NOMO-1 treated with dmso at 0.1 percent for 144 hours (cell line): ENCODE data around the gene PDK1.

Source experiments
- DNase-seq: peaks from one replicate; lab custom pipeline; 2025; ENCODE audit not compliant: unreplicated experiment; lab: John Stamatoyannopoulos, UW

Gene PDK1

DNA sequence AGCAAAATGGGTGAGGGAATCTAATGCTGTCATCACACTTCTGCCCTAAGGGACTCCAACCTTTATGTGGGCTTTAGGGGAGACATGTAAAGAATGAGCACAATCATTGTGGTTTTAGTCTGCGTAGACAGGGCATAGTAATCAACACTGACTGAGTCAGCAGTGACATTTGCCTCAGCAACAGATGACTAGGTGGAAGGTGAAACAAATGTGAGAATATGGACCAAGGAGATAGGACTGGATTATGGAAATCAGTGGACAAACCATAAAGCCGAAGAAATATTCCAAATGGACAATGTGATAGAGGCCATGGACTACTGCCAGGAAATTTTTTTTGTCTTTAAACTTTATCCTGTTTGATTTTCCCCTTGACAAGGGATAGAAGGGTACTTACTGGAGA, 83.9 kb downstream of the PDK1 start:
- no peak for DNase-seq

- DNase-seq: no peak
Measured at GRCh38 chr2:172640389-172640788, 84.5 kb downstream of the PDK1 start.

DNA sequence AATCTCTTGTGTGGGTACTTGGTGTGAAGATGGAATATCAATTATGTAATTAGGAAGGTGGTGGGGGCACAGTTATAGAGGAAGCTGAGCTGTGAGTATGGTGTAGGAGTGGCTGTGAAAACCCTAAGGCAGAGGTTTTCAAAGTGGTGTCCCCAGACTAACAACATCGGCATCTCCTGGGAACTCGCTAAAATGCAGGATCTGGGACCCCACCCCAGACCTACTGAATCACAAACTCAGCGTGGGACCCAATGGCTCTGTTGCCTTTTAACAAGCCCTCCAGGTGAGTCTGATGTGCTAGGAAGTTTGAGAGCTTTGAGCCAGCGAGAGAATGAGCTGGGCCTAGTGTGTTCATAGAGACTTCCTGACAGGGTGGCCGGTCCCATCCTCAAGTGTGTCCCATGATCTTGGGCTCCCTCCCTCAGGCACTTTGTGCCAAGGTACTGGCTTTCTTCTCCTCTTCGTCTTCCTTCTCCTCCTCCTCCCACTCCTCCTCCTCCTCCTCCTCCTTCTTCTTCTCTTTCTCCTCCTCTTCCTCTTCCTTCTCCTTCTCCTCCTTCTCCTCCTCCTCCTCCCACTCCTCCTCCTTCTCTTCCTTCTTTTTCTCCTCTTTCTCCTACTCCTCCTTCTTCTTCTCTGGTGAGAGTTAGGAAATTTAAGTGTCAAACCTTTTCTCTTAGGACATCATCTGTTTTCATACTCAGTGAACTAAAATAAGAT, 86.6 kb downstream of the PDK1 start:
- DNase-seq: no peak

- no peak for DNase-seq
Measured at GRCh38 chr2:172643142-172643541, 87.3 kb downstream of the PDK1 start.

GRCh38 chr2:172647439-172647838, 91.5 kb downstream of the PDK1 start:
- DNase-seq: no peak

DNA sequence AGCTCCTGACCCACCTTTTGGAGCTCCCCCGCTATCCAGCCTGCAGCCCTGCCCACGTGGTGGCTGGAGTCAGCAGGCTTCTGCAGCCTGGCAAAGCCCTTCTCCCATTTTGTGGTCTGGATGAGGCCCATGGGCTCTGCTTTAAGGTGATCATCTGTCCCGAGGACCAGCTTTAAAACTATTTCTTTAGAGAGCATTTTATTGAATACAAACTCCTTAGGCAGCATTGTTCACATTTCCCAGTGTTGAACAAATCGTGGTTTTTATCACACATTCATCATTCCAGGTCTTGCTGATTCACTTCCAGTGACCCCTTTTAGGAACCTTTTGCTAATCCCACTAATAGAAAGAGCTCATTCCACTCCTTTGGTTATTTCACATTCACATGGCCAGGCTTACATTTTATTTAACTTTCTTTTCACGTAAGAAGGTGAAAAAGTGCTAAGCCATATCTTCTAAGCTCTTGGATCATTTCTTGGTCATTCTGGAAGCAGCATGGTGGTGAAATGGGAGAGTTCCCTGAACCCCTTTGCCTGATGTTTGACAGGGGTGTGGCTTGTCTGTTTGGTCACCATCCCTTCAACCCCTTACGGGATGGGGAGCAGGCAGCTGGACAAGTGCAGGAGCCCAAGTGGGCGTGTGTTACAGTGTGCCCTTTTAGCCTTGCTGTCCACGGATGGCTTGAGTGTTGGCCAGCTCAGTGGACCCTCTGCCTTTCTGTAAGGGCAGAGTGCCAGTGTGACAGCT, 99.4 kb downstream of the PDK1 start:
- no peak for DNase-seq

GRCh38 chr2:172655838-172656573, 100.1 kb downstream of the PDK1 start:
- no peak for DNase-seq
